ENCODE measurements around the gene NTN1. TPM values are rescaled to one million over a fixed set of nuclear protein-coding genes. Genes with fewer than 3 reads are reported as not detected.

NTN1 gene
- total and polyA plus RNA-seq, 3 donors from 2014 or later, result 4.8 to 8.8 (median 7.6) TPM

GRCh38 chr17:9110501-9110900 lies 89.2 kb downstream of the NTN1 start:
- Histone ChIP-seq H3K27ac (no peak overlapping the region), H3K9me3 (no peaks in the 10 kb centered on the region), H3K36me3 (ENCODE audit: low read depth, missing control alignments) (no peaks in the 10 kb centered on the region), H3K4me3 (no peak overlapping the region), H3K27me3 (no peaks in the 10 kb centered on the region), H3K4me1 (peaks cover 3% of the 10 kb centered on the region)
- TF ChIP-seq POLR2A (IDR thresholded peaks at IDR 0.05), result no peak
- TF ChIP-seq, protein P1, sequence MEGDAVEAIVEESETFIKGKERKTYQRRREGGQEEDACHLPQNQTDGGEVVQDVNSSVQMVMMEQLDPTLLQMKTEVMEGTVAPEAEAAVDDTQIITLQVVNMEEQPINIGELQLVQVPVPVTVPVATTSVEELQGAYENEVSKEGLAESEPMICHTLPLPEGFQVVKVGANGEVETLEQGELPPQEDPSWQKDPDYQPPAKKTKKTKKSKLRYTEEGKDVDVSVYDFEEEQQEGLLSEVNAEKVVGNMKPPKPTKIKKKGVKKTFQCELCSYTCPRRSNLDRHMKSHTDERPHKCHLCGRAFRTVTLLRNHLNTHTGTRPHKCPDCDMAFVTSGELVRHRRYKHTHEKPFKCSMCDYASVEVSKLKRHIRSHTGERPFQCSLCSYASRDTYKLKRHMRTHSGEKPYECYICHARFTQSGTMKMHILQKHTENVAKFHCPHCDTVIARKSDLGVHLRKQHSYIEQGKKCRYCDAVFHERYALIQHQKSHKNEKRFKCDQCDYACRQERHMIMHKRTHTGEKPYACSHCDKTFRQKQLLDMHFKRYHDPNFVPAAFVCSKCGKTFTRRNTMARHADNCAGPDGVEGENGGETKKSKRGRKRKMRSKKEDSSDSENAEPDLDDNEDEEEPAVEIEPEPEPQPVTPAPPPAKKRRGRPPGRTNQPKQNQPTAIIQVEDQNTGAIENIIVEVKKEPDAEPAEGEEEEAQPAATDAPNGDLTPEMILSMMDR (IDR thresholded peaks at IDR 0.05), result no peak
- 91 to 92% methylated on average over 7 of the region's 7 CpGs for WGBS, 2 donors
- intact Hi-C loops (cut with DNase I; ENCODE audit: low total_unique reads), result no loop called here
- DNase-seq, result no peak

DNA sequence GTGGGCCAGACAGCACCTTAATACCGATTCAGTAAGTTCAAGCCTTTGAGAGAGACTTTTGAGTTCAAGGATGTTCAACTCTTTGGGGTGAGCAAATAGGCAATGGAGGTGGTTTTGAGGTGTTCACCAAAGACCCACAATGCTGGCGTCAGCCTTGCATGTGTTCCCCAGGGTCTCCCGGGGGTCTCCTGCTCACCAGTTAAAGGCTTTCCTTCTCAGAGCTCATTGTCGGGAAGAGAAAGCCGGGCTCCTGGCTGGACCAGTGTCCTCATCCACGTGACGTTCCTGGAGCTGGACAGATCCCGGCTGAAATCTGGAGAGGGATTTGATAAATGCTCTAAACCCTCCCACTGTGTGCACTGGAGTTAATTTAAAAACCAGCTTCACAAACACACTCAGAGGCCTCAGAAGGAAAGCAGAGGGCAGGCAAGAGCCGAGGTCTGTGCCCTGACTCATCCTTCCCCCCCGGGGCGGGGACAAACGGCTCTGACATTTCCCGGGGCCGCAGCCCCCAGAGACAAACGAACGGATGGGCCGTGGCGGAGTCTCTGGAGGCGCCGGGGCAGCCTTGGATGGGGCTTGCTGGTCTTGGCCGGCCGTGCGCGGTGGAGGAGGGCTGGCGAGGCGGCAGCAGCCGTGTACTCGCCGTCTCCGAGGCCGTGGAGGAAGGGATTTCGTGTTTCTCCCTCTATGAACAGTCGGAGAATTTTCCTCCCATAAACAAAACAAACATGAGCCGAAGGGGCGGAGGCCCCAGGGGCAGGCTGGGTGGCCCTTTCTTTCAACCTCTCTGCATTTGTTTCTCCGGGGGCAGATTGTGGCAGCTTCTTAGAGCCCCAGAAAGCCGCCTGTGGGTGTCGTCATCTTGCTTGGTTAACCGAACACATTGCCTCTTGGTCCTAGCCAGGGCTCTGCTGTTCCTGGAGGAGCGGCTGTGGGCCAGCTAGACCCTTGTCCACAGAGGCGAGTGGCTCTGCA lies 94.2 kb downstream of the NTN1 start:
- H3K27ac ChIP-seq, result peak overlapping the region in 1 of 2 donors; percentile 41
- no peaks in the 10 kb centered on the region for H3K4me1 ChIP-seq
- H3K4me3 ChIP-seq, result no peak overlapping the region
- peak; percentile 22 for DNase-seq
- H3K36me3 ChIP-seq (ENCODE audit: low read depth, missing control alignments), result no peaks in the 10 kb centered on the region
- no peaks in the 10 kb centered on the region for H3K27me3 ChIP-seq
- intact Hi-C loops (cut with DNase I; ENCODE audit: low total_unique reads), result no loop called here
- TF ChIP-seq, protein P1 (IDR thresholded peaks at IDR 0.05), result peak in 1 of 3 experiments; percentile 11
- TF ChIP-seq POLR2A (IDR thresholded peaks at IDR 0.05), result no peak
- WGBS, 2 donors, result 29 to 38% methylated on average over 41 of the region's 41 CpGs
- H3K9me3 ChIP-seq, result no peaks in the 10 kb centered on the region

GRCh38 chr17:9116311-9116835 lies 95.1 kb downstream of the NTN1 start:
- intact Hi-C loops (cut with DNase I; ENCODE audit: low total_unique reads), result no loop called here
- 73 to 78% methylated on average over 11 of the region's 11 CpGs for WGBS, 2 donors
- H3K36me3 ChIP-seq (ENCODE audit: low read depth, missing control alignments), result no peaks in the 10 kb centered on the region
- no peak overlapping the region for H3K4me3 ChIP-seq
- DNase-seq, result no peak
- TF ChIP-seq, protein P1 (IDR thresholded peaks at IDR 0.05), result no peak
- no peak for TF ChIP-seq POLR2A (IDR thresholded peaks at IDR 0.05)
- no peaks in the 10 kb centered on the region for H3K27me3 ChIP-seq
- no peaks in the 10 kb centered on the region for H3K4me1 ChIP-seq
- no peak overlapping the region for H3K27ac ChIP-seq
- no peaks in the 10 kb centered on the region for H3K9me3 ChIP-seq

GRCh38 chr17:9116861-9117568 lies 95.7 kb downstream of the NTN1 start:
- Histone ChIP-seq H3K36me3 (ENCODE audit: low read depth, missing control alignments) (no peaks in the 10 kb centered on the region), H3K27ac (no peak overlapping the region), H3K27me3 (no peaks in the 10 kb centered on the region), H3K4me3 (no peak overlapping the region), H3K9me3 (no peaks in the 10 kb centered on the region), H3K4me1 (no peaks in the 10 kb centered on the region)
- WGBS, 2 donors, result 88 to 91% methylated on average over 19 of the region's 19 CpGs
- intact Hi-C loops (cut with DNase I; ENCODE audit: low total_unique reads), result no loop called here
- TF ChIP-seq, protein P1 (IDR thresholded peaks at IDR 0.05), result no peak
- TF ChIP-seq POLR2A (IDR thresholded peaks at IDR 0.05), result no peak
- DNase-seq, result no peak

Data from testis (tissue), 3 donors.